NCI-H2081 (cell line): Measurements from ENCODE around the gene CCBE1.
"Not testable (repeated sequence)": the region's sequence is repeated elsewhere in the genome, so short reads cannot be mapped to it uniquely, and the experiment has no call there.

Experiments
- DNase-seq, 2 experiments: peaks; one replicate each; lab custom pipeline; 2025; lab: John Stamatoyannopoulos, UW

The CCBE1 gene

DNA sequence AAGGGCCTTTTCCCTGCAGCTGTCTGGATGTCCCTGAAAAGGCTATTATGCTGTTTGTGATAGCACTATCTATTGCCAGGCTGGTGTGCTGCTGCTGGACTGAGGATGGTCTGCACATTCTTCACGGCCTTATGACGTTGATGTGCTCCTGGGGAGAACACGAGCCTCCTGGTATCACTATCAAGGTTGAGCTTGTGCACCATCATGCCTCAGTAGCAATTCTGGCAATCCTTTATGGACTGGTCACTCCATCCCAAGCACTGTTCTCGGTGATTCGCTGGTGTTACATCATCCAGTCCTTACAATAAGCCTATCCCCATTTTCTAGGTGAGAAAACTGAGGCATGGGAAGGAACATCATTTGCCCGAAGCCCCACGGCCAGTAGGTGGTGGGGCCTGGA, 18.2 kb upstream of the CCBE1 start:
- no peak for DNase-seq

GRCh38 chr18:59714096-59714495, 16.9 kb upstream of the CCBE1 start:
- DNase-seq, result not testable (repeated sequence)

- no peak for DNase-seq
Observed at GRCh38 chr18:59712311-59712710, 15.1 kb upstream of the CCBE1 start.

- DNase-seq, result no peak
Observed at GRCh38 chr18:59708988-59709387, 11.8 kb upstream of the CCBE1 start.

DNA sequence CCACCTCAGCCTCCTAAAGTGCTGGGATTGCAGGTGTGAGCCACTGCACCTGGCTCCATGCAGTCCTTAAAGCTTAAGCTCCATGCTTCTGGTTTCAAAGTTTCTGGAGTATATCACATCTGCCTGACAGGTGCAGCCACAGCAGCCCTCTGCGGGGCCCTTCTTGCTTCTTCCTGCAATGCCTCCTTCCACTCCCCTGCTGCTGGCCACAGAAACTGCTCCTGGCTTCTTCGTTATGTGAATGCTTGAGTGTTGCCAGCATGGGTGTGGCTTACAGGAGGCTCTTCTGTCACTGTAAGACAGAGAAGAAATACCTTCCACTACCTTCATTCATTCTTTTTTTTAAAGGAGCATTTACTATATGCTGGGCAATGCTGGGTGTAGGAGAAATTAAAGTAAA, 10.1 kb upstream of the CCBE1 start:
- DNase-seq, result no peak

GRCh38 chr18:59706499-59706898, 9.3 kb upstream of the CCBE1 start:
- DNase-seq, result no peak

- DNase-seq, result no peak
Observed at GRCh38 chr18:59705145-59705544, 7.9 kb upstream of the CCBE1 start.

GRCh38 chr18:59704146-59704545, 6.9 kb upstream of the CCBE1 start:
- no peak for DNase-seq

DNA sequence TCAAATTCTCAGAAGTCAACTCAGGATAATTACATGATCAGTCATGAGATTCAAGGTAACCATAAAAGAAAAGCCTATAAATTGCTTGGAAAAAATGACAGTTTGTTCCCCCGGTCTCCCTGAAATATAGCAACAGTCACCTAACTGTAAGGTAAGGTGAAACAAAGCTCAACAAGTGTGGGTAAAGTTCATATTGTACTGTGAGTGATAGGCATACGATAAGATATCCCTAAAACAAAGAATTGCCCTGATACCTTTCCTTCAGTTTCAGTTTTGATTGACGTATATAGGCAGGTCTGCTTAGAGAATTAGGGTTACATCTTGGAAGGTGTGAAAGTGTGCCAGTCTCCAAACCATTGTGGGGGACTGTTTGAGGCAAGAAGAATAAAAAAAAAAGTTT, 4.0 kb upstream of the CCBE1 start:
- DNase-seq, result no peak

DNA sequence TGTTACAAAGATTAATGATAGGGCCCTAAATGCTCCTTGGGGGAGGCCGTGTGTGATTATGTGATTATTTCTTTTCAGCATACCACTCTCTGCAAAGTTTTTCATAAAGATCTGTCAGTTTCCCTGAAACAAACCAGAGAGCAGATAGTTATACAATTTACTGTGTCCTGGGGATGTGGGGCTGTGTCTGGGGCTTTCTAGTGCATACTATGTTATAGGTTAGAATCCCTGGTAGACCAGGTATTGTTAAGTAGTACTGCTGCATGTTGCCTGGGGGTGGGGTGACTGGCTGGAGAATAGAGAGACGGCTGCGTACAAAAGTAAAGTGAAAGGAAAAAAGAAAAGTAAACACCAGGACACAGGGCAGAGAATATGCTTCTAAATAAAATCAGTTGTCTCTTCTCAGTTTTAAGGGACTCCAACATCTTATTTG, 3.3 kb upstream of the CCBE1 start:
- no peak for DNase-seq

GRCh38 chr18:59699750-59700534, 2.7 kb upstream of the CCBE1 start:
- no peak for DNase-seq

- DNase-seq, result no peak
Observed at GRCh38 chr18:59699061-59699460, 1.8 kb upstream of the CCBE1 start.

GRCh38 chr18:59696311-59697235, 650 bp downstream of the CCBE1 start:
- no peak for DNase-seq

- DNase-seq, result no peak
Observed at GRCh38 chr18:59695551-59695950, 1.7 kb downstream of the CCBE1 start.

DNA sequence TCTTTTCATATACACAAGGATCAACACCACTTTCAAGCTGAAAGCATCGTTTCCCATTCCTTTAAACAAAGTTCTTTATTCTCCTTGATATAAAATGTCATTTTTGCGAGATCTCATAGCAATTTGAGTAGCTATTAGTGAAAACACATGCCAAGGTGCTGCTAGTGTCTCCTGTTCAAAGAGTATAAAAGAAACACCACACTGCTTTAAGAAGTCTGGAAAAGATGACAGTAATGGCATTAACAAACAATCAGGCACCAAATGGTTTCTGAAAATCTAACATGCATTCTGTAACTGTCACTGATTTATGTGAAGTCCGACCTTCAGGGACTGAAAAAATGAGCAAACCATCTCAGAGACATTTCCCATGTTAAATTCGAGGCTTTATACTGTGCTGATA, 2.4 kb downstream of the CCBE1 start:
- no peak for DNase-seq

- DNase-seq, result no peak
Observed at GRCh38 chr18:59691996-59692395, 5.2 kb downstream of the CCBE1 start.

GRCh38 chr18:59690996-59691395, 6.2 kb downstream of the CCBE1 start:
- no peak for DNase-seq

DNA sequence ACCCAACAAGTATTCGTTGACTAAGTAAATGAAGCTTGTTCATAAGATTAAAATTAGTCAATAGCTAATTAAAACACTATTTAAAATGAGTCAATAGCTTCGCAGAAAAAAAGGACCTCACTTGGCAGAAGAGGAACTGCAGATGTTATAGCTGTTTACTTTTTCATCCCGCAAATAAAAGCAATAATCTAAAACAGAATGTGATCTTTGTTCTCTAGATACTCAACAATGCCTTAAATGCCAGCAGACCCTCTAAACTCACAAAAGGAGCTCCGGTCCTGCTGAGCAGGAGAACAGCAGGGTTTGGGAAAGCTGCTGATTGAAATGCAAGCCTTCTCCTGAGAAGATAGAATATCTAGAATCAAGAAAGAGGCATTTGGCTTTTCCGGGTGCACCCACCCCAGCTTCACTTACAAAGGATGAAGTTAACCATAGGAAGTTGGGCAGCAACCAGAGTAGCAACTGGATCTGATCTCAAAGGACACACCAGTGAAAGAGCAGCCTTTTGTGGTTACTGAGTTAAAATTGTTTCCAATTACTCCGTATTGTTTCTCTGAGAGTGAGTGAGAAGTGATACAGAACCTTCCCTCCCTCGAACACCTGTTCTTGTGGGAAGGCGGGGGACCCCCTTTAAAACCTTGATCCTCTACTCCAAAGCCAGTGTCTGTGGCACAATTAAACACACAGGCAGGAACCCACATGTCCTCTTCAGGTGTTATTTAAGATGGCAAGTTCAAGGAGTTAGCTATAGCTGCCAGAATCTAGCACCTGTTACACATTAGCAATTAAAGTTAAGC, 6.8 kb downstream of the CCBE1 start:
- no peak for DNase-seq

DNA sequence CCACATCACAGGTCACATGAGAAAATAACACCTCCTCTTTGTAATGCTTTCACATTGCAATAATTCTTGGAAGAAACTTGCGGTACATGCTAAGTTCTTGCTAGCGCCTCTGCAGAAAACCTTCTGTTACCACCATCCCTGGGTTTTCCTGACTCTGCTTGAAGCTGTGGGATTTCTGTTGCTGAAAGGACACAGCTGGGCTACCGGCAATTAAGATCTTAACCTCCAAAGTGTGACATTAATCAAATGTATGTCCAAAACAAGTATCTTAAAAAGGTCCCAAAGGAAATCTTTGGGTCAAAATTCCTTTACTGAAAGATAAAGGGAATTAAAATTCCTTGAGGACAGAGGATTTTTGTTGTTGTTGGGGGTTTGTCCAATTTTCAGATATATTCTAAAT, 7.5 kb downstream of the CCBE1 start:
- DNase-seq, result no peak

- DNase-seq, result no peak
Observed at GRCh38 chr18:59686260-59686659, 11.0 kb downstream of the CCBE1 start.

- DNase-seq, result no peak
Observed at GRCh38 chr18:59685501-59685900, 11.7 kb downstream of the CCBE1 start.

GRCh38 chr18:59684777-59685176, 12.4 kb downstream of the CCBE1 start:
- no peak for DNase-seq
